Stimulated activated CD8-positive, alpha-beta memory T cell treated with anti-CD3 and anti-CD28 coated beads, Interleukin-12 subunit alpha, Interleukin-12 subunit beta, amount 100 ng/mL, for 4 hours (primary cell): ENCODE data around the gene MTUS2.

Experiments used
- DNase-seq: peaks from one replicate; pipeline ENCODE4 v3.0.0-alpha.2; 2020; ENCODE audit warnings: low read depth

The MTUS2 gene

GRCh38 chr13:29484796-29485195 lies 664.7 kb downstream of the MTUS2 start:
- DNase-seq, result no peak

GRCh38 chr13:29486551-29486950 lies 666.4 kb downstream of the MTUS2 start:
- no peak for DNase-seq

- DNase-seq, result no peak
Measured at GRCh38 chr13:29487466-29488454, 667.6 kb downstream of the MTUS2 start.

- DNase-seq, result no peak
Measured at GRCh38 chr13:29489650-29490560, 669.8 kb downstream of the MTUS2 start.

GRCh38 chr13:29490561-29490885 lies 670.4 kb downstream of the MTUS2 start:
- no peak for DNase-seq

GRCh38 chr13:29491248-29491647 lies 671.1 kb downstream of the MTUS2 start:
- DNase-seq, result no peak

- no peak for DNase-seq
Measured at GRCh38 chr13:29493796-29494195, 673.7 kb downstream of the MTUS2 start.

GRCh38 chr13:29494520-29494919 lies 674.4 kb downstream of the MTUS2 start:
- no peak for DNase-seq

GRCh38 chr13:29496241-29496712 lies 676.1 kb downstream of the MTUS2 start:
- DNase-seq, result no peak

GRCh38 chr13:29497137-29497654 lies 677.1 kb downstream of the MTUS2 start:
- DNase-seq, result no peak

- DNase-seq, result no peak
Measured at GRCh38 chr13:29498426-29499040, 678.4 kb downstream of the MTUS2 start.

GRCh38 chr13:29499506-29500165 lies 679.5 kb downstream of the MTUS2 start:
- no peak for DNase-seq

- DNase-seq, result no peak
Measured at GRCh38 chr13:29500386-29500785, 680.2 kb downstream of the MTUS2 start.

- DNase-seq, result no peak
Measured at GRCh38 chr13:29501674-29502073, 681.5 kb downstream of the MTUS2 start.

GRCh38 chr13:29502391-29503008 lies 682.4 kb downstream of the MTUS2 start:
- DNase-seq, result no peak

GRCh38 chr13:29503041-29503837 lies 683.1 kb downstream of the MTUS2 start:
- DNase-seq, result no peak

- no peak for DNase-seq
Measured at GRCh38 chr13:29504691-29505090, 684.6 kb downstream of the MTUS2 start.

GRCh38 chr13:29505511-29505910 lies 685.4 kb downstream of the MTUS2 start:
- no peak for DNase-seq

- DNase-seq, result no peak
Measured at GRCh38 chr13:29505950-29506349, 685.8 kb downstream of the MTUS2 start.

GRCh38 chr13:29507356-29507755 lies 687.2 kb downstream of the MTUS2 start:
- DNase-seq, result no peak
